NCI-H2171 treated with DMSO at 0.1 percent for 48 hours (cell line): ENCODE measurements around the gene CLIC4.

Experiments used
- DNase-seq: peaks from one replicate; lab custom pipeline; 2025; lab: John Stamatoyannopoulos, UW

CLIC4 gene

DNA sequence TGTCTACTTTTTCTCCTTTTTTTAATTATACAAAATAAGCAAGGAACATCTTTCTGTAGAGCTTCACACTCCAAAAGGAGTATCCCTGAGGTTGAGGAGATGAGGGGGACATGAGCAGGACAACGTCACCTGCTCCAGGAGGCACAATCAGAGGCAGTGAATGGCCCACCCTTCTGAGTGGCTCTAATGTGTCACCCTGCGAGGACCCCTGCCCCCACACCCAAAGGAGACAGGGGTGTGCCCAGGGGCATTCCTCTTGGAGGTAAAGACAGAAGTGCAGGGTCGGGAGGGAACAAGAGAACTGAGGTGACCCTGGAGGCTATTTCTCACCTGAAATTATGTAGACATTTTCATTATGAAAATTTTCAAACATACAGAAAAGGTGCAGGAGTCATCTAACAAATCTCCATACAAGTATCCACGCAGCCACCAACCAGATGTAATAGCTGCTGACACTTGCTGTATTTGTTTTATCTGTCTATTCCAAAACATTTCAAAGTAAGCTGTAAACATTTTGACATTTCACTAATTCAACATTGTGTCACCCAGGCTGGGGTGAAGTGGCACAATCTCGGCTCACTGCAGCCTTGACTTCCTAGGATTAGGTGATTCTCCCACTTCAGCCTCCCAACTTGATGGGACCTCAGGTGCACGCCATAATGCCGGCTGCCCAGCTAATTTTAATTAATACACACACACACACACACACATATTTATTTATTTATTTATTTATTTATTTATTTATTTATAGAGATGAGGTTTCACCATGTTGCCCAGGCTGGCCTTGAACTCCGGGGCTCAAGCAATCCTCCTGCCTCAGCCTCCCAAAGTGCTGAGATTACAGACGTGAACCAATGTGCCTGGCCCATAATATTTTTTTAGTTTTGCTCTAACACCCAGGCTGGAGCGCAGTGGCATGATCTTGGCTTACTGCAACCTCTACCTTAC is 114.1 kb downstream of the CLIC4 start:
- DNase-seq = no peak

DNA sequence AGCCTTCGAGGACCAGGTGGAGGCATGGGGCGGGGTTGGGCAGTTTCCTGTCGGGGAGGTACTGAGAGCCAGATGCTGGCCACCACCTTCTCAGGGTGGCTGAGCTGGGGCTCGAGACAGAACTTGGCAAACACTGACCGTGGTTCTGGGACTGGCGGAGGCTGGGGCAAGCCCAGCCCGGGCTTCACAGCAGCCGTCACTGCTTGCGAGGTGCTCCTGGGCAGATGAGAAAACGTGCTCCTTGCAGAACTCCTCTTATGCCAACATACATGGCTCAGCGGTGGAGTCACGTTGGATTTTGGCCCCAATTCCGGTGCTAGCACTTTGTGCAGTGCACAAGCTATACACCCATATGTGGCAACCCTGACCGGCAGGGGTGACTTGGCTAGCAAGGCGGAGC is 115.6 kb downstream of the CLIC4 start:
- DNase-seq = no peak

DNA sequence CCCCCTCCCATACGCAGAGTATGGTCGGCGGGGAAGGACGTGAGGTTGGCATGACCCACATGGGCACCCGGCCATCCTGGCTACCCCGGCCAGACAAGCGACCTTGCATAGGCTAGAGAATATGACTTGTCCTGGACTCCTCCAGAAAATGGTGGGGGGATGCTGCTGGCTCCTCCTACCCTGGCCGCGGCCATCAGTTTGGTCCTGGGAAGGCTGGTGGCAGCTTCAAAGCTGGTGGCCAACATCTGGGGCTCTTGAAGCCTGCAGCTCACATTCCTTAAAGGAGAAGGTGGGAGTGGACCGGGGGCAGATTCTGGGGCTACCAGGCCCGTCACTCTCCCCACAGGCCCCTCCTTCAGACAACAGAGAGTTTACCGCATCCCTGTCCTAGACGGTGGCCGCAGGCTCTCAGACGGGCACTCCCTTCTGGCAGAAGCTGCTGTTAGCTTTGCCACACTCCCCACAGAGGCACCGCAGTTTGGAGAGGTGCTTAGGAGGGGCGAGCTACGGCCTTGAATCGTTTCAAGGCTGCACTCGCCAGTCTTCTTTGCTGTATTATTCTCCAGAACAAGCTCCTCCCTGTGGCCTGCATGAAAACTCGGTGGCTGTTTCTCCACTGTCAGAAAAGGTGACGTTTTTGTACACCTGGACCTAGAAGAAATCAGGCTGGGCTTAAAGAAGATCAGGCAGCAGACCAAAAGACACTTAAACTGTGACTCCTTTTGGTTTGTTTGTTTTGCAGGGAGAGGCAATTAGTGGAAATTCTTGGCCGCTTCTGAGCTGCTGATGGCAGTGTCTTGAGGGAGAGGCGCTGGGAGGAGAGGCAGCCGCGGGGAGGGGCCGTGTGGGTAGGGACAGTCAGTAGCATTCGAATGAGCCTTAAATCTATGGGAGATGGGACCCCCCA is 116.8 kb downstream of the CLIC4 start:
- DNase-seq = no peak

DNA sequence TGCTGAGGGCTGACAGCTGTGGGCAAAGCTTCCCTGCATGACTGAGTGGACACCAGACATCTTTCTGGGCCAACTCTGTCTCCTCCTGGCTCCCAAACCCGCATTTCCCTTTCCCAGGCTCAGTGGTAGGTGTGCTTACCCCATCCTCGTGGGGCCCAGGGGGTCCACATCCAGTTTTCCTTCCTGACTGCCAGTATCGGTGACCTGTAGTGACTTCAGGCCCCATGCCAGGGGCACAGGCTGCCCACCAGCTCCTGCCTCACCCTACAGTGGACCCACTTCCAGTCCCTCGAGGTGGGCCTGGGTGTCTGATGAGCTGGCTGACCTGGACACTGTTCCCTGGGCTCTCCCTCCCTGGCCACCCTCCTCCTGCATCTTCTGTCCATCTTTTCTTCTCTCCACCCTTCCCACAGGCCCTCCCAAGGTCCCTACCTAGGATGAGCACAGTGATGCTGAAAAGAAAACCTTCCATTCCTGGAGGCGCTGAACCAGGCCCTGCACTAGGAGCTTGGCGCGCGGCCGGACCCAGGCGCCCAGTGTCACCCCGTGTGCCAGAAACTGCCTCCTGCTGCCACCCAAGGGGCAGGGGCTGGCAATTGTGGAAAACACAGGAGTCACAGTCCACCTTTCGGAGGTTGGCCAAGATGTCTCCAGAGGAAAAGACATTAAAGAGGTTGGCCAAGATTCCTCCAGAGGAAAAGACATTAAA is 117.7 kb downstream of the CLIC4 start:
- no peak for DNase-seq

DNA sequence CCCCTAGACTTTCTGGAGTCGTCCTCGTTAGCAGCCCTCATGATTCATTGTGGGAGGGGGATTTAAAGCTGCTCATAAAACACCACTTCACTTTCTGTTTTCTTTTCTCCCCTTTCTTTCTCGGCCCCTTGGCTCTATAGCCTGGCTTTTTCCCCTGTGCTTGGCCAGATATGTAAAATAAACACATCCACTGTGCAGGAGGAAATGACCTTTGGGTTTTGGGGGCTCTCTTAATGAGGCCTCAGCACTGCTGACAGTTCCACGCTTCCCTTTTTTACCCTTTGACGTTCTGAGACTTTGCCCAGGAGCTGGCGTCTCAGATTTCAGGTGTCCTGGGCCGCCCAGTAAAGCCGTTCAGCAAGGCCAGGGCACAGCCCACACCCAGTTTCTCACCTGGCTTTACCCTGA is 119.1 kb downstream of the CLIC4 start:
- no peak for DNase-seq

DNA sequence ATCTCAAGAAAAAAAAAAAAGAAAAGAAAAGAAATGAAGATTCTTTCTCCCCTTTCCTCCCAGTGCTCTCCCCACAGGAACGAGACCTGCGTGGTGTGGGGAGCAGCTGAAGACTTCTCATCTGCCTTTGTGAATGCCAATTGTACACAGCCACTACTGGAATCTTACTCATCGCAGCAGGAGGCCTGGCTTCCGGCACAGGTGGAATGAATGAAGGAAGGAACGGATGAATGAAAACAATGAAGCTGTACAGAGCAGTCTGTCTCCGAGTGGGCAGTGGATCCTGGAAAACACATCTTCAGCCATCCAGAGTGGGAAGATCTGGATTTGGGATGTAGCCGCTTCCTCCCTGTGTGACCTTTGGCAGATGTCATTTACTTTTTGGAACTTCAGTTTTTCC is 119.9 kb downstream of the CLIC4 start:
- DNase-seq = no peak

DNA sequence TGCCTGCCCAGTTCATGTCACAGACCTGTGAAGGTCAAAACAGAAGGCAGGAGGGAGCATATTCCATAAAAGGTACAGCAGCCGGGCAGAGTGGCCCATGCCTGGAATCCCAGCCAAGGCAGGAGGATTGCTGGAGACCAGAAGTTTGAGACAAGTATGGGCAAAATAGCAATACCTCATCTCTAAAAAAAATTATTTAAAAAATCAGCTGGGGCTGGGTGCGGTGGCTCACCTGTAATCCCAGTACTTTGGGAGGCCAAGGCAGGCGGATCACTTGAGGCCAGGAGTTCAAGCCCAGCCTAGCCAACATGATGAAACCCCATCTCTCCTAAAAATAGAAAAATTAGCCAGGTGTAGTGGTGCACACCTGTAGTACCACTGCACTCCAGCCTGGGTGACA is 120.3 kb downstream of the CLIC4 start:
- DNase-seq = no peak

DNA sequence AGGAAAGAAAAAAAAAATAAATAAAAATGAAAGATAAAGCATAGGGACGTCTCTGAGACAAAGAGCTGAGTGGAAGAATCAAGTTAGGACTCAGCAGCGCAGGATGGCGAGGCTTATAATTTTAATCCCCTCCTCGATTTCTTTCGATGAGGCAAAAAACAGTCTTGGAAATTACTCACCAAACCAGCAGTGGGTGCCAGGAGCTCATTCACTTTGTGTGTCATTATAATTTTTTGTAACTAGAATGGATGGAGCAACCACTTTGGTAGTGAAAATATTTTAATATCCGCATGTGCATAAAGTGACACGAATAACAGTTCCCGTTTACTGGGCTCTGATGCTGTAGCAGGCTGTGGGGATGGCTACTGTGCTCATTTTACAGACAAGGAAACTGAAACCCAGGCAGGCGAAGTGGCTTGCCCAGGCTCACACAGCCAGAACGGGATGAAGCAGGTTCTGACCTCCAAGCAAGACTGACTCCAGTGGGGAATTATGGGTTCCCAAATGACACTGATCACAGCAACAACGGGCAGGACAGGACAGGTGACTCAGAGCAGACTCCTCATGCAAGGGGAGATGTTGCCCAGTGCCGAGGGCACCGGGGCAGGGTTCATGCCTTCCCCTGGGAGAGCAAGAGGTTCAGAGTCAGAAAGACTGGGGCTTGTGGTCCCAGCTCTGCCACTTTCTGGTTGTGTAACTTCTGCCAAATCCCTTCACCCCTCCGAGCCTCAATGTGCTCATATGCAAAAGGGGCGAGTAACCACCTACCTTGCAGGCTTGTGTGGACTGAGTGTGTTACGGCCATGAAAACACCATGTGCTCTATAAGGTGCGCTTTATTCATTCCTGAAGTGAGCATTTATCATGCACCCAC is 121.2 kb downstream of the CLIC4 start:
- DNase-seq = no peak

DNA sequence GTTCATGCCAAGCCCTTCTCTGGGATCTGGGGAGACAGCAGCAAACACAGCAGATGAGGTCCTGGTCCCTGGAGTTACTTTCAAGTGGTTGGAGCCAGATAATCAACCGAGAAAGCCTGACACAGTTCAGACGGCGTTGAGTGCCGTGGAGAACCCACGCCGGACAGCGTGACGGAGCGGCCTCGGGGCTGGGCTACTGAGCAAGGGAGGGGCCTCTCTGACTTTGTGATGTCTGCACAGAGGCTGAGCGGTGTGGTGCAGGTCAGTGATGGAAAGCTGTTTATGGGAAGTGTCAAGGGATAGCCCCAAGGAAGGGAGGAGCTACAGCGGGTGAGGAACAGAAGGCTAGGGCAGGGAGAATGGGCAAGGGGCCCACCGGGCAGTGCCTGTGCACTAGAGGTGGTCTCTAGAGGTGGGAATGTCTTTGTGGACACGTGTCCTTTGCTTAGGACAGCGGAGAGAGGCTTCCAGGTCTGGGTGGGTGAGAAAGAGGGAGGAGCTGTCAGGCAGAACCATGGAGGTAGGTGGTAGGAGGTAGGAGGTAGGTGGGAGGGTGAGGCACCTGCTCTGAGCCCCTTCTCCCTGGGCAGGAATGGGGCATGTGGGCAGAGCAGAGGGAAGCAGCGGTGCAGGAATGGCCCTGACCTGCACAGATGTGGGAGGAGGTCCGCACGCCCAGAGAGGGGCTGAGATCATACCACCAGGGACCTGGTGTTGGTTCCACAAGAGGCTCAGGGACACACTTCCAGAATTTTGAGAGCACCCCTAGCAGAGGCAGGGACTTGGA is 122.0 kb downstream of the CLIC4 start:
- no peak for DNase-seq

DNA sequence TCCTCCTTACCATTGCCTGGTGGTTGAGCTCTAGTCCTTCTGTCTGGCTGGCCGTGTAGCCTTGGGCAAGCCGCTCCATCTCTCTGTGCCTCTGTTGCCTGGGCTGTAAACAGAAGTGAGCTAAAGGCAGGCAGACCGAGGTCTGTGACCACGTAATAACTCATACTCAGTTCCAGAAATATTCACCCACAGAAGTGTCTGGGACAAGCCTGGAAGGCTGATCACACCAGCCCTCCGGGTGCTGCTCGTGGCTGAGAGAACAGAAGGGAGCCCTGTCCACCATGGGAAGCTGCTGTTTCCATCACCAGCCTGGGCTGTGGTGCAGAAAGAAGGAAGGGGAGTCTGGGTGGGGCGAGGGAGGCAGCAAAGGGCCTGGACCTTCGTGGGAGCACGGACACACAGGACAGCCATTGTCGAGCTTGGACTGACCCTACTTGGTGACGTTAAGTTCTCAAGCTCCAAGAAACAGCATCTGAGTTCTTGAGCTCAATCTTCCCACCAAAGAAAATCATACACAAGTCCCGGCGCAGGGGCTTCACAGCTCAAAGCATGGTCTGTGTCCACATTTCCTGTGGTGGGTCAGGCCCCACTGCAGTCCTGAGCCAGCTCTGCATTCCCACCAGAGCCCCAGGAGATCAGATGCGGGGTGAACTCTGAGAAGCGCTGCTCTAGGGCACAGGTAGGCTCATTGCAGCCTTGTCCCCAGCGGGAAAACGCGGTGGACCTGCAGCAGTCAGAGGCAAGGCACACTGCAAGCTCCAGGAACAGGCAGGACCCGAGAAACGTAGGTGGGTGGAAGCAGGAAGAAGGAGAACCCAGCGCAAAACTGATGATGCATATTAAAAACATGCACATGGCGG is 123.0 kb downstream of the CLIC4 start:
- DNase-seq = no peak

DNA sequence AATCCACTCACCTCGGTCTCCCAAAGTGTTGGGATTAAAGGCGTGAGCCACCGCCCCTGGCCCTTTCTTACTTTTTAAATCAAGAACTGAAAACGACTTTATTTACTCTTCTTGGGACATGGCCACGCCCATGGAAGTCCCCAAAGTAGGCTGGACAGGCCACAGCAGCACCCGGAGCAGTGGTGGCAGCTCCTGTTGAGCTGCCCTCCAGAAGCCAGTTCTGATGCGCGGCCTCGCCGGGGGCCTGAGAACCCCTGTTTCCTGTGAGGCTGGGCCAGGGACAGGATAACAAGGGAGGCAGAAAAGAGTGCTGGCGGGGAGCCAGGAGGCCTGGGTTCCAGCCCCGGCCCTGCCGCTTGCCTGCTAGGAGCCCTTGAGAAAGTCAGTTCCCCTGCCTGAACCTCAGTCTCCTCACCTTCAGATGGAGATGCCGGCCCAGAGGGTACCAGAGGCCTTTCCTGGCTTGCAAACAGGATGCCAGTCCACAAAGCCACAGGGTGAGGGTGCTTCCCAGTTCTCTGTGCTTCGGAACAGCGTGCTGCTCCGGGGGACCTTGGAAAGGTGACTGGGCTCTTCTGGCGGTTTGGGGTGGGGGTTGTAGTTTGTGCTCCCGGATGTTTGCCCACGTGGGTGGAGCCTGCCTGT is 125.4 kb downstream of the CLIC4 start:
- no peak for DNase-seq

DNA sequence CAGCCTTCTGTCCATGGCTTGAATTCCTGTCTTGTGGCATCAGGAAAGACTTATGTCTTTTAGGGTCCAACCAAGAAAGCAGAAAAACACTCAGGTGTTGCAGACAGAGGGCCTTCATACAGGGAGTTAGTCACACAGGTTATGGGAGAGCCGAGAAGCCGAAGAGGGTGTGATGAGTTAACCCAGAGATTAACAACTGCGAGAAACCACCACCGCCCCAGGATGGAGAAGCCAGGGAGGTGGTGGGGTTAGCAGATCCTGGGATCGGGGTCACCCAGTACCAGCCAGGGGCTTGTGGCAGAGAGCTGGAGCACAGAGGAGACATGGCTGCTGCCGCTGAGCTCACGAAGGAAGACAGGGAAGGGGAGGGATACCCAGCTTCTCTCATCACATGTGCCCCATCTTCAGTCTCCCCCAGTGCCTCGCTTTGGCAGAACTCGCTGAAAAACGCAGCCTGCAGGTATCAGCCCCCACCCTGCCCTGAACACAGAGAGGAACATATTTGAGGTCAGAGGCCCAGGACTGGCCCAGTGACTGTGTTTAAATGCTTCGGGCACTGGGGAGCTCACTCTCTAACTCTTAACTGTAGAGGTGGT is 126.2 kb downstream of the CLIC4 start:
- DNase-seq = no peak

DNA sequence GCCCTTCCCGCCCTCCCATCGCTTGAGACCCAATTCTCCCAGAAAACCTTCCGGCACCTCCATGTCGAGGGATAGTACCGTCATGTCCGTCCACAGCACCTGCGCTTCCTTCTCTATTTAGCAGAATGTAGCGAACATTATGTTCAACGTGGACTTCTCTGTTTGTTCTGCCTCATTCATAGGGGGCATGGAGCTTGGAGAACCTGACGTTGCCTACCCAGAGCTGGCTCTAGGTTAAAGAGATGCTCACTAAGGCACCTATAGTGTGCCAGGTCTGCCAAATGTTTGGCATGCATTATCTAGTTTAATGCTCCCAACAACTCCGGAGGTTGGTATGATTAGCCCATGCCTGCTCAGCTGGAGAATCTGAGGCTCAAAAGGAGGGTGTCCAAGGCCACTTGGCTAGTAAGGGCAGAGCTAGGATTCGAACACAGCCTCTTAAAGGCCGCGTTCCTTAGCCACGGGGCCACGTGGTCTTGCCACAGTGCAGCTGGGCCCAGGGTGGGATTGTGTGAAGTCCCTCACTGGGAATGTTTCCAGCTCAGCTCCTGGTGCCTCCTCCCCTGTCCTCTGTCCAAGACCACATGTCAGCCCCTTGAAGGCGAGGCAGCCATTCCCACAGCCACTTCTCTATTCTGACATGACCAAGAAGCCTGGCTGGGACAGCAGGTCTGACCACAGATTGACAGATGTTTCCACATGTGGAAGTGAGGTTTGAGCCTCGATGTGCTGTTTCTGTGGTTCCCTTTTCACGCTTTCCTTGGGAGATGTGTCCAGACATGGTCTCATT is 127.0 kb downstream of the CLIC4 start:
- DNase-seq = no peak

DNA sequence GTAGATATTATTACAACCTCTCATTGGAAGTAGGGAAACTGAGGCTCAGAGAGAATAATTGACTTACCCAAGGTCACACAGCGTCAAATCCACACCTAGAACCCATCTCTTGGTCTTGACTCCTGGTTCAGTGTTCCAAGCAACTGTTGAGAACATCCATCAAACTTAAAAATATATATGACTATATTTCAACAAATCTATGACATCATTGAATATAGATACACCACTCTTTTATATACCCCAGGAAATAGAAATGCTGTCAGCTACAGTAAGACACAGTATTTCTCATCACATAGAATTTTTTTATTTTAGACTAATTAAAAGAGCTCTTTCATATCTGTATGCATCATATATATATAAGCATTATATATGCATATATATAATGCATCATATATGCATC is 127.9 kb downstream of the CLIC4 start:
- DNase-seq = no peak

DNA sequence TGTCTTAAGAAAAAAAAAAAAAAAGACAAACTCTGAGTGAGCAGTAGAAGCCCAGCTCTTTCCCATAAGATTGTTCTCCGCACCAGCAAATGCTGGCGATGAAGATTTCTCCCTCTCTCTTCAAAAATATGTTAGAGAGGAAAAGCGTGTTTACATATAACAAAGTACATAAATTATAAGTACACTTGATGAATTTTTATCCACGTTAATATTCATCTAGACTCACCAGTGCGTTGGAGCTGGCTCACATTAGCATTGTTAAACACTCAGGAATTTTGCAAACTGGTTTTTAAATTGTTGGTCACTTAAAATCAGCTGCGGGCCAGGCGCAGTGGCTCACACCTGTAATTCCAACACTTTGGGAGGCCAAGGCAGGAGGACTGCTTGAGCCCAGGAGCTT is 128.8 kb downstream of the CLIC4 start:
- DNase-seq = no peak

DNA sequence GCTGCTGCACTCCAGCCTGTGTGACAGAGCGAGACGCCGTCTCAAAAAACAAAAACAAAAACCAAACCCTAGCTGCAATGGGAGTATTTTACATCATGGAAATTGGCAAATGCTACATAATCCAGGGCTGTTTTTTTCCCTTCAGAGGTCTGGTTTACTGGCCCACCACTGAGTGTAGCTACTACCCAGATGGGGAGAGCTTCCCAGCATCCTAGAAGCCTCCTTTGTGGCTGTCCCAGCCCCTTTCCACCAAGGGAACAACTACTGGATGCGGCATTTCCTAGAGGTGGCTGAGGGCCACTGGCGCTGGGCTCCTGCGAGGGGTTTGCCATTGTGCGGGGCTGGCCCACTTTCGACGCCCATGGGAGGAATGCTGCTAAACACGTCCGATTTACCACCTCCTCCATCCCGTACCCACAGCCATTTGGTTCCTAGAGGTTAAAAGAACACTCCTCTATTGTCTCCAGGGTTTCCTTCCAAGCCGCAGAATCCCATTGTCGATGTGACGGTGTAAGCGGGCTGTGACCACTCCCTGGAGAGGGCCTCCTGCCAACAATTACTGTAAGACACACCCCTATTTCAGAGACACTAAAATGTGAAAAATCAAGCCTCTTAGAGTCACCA is 129.5 kb downstream of the CLIC4 start:
- DNase-seq = no peak

DNA sequence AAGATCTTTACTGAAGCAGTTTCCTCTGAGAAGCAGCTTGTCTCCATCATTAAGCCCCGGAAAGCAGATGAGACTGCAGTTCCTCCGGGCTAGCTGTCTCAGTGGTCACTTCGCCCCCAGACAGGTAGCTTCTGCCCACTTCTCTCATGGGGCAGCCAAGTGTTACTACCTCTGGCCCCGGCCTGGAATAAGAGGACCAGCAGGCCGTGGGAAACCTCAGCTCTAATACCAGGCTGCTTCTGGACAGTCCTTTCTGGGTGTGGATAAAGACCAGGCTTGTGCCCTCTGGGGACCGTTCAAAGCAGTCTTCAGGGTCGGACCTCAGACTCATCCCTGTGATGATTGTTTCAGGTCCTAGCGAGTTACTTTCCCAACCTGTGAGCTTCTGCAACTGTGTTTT is 130.0 kb downstream of the CLIC4 start:
- no peak for DNase-seq
